ENCODE measurements around the gene EAF1.

Gene EAF1

DNA sequence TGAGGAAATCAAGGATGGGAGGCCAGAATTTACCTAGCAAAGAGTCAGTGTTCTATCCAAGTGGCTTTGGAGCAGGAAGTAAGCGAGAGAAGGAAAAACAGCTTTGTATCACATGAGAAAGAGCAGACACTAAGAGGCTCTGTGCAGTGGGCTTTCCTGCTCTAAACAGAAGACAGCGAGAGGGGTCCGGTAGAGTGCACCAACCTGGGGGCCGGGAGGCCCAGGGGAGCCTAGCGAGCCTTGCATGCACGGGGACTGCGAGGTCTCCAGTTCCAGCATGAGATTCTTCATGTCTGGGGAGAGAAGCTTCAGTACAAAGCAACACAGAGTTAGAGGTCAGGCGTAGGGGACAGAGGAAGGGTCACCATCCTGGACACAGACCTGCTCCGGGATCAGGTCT lies 60.6 kb downstream of the EAF1 start:
- DNase-seq: no peak

DNA sequence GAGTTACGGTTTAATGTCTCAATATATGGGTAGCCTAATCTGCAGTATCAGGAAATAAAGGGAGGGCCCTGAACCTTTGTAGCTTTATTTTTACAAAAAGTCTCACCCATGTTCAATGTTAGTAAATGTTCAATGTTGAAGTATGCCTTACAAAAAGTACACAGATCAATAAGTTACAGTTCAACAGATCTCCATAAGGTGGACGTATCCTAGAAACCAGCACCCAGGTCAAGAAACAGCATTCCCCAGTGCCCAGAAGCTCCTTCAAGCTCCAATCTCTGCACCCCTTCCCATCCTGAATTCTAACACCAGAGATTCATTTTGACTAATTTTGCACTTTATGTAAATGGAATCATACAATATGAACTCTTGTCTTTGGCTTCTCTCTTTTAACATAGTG lies 62.8 kb downstream of the EAF1 start:
- no peak for DNase-seq

DNA sequence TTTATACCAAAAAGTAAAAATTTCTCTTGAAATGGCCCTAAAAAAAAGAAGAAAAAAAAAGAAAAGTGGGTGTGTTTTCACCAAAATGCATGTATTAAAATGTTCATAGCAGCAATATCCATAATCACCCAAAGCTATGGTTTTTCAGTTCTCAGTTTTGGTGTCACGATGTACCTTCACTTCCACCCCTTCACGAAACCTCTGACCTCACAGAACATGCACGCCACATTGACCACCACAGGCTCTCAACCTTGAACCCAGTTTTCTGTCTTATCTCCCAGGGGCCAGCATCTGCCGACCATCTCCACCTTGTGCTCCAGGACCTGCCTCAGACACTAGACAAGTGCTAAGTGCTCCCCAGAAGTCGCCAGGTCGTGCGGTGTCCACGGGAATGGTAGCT lies 63.7 kb downstream of the EAF1 start:
- DNase-seq: no peak

All from NCI-H524 treated with DMSO at 0.1 percent for 48 hours (cell line).